HepG2 (cell line): ENCODE measurements around the gene HHIPL1. TPM values are rescaled to one million over a fixed set of nuclear protein-coding genes. Genes with fewer than 3 reads are reported as not detected.

Source experiments
- BORCS8-MEF2B ChIP-seq: sonication (generic); formaldehyde crosslinking; IDR thresholded peaks from 2 replicates; pipeline ENCODE4 v1.8.0; 2022; ENCODE audit warnings: mild to moderate bottlenecking, missing genetic modification reagents
- CREM ChIP-seq, 2 experiments: sonication (generic) in 1 of 2; formaldehyde crosslinking in 1 of 2; IDR thresholded peaks; 2 replicates each; pipeline versions ENCODE4 v1.4.0 to v1.6.1; 2016 to 2020; ENCODE audit warnings: antibody characterized with exemption in 1 of 2, mild to moderate bottlenecking in 1 of 2, missing genetic modification reagents in 1 of 2
- DMAP1 ChIP-seq: IDR thresholded peaks from 2 replicates; pipeline ENCODE4 v1.6.1; 2016
- GATAD2A ChIP-seq: IDR thresholded peaks from 2 replicates; pipeline ENCODE4 v1.6.1; 2016
- MIER2 ChIP-seq: IDR thresholded peaks from 2 replicates; pipeline ENCODE4 v1.6.1; 2016; ENCODE audit warnings: missing biosample characterization, missing genetic modification reagents
- NFYB ChIP-seq: sonication (generic); formaldehyde crosslinking; IDR thresholded peaks from 2 replicates; pipeline ENCODE4 v1.4.0; 2020; ENCODE audit warnings: missing genetic modification reagents
- POLR2G ChIP-seq: fragments of 200-400 bp; formaldehyde crosslinking; IDR thresholded peaks from 2 replicates; pipeline ENCODE4 v1.6.1; 2018; ENCODE audit warnings: mild to moderate bottlenecking, low read depth, low read length, moderate library complexity
- RXRA ChIP-seq: sonication (generic); formaldehyde crosslinking; IDR thresholded peaks from 2 replicates; pipeline ENCODE4 v1.5.1; 2020; ENCODE audit warnings: missing genetic modification reagents
- SMYD3 ChIP-seq: sonication (generic); formaldehyde crosslinking; IDR thresholded peaks from 2 replicates; pipeline ENCODE4 v1.8.1; 2023; ENCODE audit warnings: mild to moderate bottlenecking, missing genetic modification reagents
- ZFP90 ChIP-seq: sonication (generic); formaldehyde crosslinking; IDR thresholded peaks from 2 replicates; pipeline ENCODE4 v1.8.0; 2022; ENCODE audit warnings: missing genetic modification reagents, mild to moderate bottlenecking, inconsistent platforms, borderline replicate concordance
- ZNF10 ChIP-seq: sonication (generic); formaldehyde crosslinking; IDR thresholded peaks from 2 replicates; pipeline ENCODE4 v1.4.0; 2020; ENCODE audit warnings: mild to moderate bottlenecking, low read depth, missing genetic modification reagents, borderline replicate concordance
- ZNF350 ChIP-seq: sonication (generic); formaldehyde crosslinking; IDR thresholded peaks from 2 replicates; pipeline ENCODE4 v1.4.0; 2020; ENCODE audit warnings: mild to moderate bottlenecking, low read depth, missing genetic modification reagents, borderline replicate concordance
- ZNF563 ChIP-seq: sonication (generic); formaldehyde crosslinking; IDR thresholded peaks from 2 replicates; pipeline ENCODE4 v1.8.0; 2022; ENCODE audit warnings: mild to moderate bottlenecking, moderate library complexity, missing genetic modification reagents
- ZNF749 ChIP-seq: sonication (generic); formaldehyde crosslinking; IDR thresholded peaks from 2 replicates; pipeline ENCODE4 v1.8.0; 2022; ENCODE audit warnings: mild to moderate bottlenecking, missing genetic modification reagents, moderate library complexity, borderline replicate concordance
- ZNF839 ChIP-seq: sonication (generic); formaldehyde crosslinking; IDR thresholded peaks from 2 replicates; pipeline ENCODE4 v1.4.0; 2020; ENCODE audit warnings: missing genetic modification reagents, mild to moderate bottlenecking, borderline replicate concordance
- polyA plus RNA-seq, 8 experiments: library from polyadenylated mRNA; depleted of rRNA in 3 of 8; stranded (reverse) in 7 of 8; unstranded in 1 of 8; fragments of >200 nt; fragmentation: Illumina TruSeq in 4 of 8; extraction: Trizol in 4 of 8; gene quantifications; 2 replicates each; pipeline versions ENCODE4 v1.2.1 to v1.2.3, GENCODE V29; 2011 to 2016; ENCODE audit warnings: low read depth in 4 of 8, missing spikeins in 1 of 8, mixed read lengths in 1 of 8; ENCODE audit not compliant: insufficient read depth in 1 of 8
- total RNA-seq, 5 experiments: library from RNA; depleted of rRNA; stranded (reverse); fragments of >200 nt; fragmentation: Illumina TruSeq; extraction: Trizol; gene quantifications; 2 replicates each; pipeline ENCODE4 v1.2.3, GENCODE V29; 2016; ENCODE audit warnings: low read depth in 1 of 5
- TF ChIP-seq, protein P1 (sequence below): sonication (generic); formaldehyde crosslinking; IDR thresholded peaks from 2 replicates; pipeline ENCODE4 v1.4.0; 2020; ENCODE audit warnings: missing genetic modification reagents
- TF ChIP-seq, protein P2 (sequence below): sonication (generic); formaldehyde crosslinking; IDR thresholded peaks from 2 replicates; pipeline ENCODE4 v1.9.0; 2021; ENCODE audit warnings: missing genetic modification reagents, mild to moderate bottlenecking, borderline replicate concordance
- TF ChIP-seq, protein P3 (sequence below): sonication (generic); formaldehyde crosslinking; IDR thresholded peaks from 2 replicates; pipeline ENCODE4 v1.5.1; 2020; ENCODE audit warnings: missing genetic modification reagents, mild to moderate bottlenecking, borderline replicate concordance
- TF ChIP-seq, protein P4 (sequence below), 2 experiments: sonication (generic) in 1 of 2; formaldehyde crosslinking in 1 of 2; IDR thresholded peaks; 2 replicates each; pipeline versions ENCODE4 v1.4.0 to v1.6.1; 2018 to 2020; ENCODE audit warnings: missing genetic modification reagents in 2 of 2, borderline replicate concordance in 1 of 2, low read depth in 1 of 2, mild to moderate bottlenecking in 1 of 2, missing biosample characterization in 1 of 2
- TF ChIP-seq, protein P5 (sequence below): sonication (generic); formaldehyde crosslinking; IDR thresholded peaks from 2 replicates; pipeline ENCODE4 v1.5.0; 2020; ENCODE audit warnings: missing genetic modification reagents

HHIPL1 gene
- total and polyA plus RNA-seq, 2 of the 13 experiments (the other 11 are each of a cell fraction or from before 2014, with no cell fraction given): not detected

DNA sequence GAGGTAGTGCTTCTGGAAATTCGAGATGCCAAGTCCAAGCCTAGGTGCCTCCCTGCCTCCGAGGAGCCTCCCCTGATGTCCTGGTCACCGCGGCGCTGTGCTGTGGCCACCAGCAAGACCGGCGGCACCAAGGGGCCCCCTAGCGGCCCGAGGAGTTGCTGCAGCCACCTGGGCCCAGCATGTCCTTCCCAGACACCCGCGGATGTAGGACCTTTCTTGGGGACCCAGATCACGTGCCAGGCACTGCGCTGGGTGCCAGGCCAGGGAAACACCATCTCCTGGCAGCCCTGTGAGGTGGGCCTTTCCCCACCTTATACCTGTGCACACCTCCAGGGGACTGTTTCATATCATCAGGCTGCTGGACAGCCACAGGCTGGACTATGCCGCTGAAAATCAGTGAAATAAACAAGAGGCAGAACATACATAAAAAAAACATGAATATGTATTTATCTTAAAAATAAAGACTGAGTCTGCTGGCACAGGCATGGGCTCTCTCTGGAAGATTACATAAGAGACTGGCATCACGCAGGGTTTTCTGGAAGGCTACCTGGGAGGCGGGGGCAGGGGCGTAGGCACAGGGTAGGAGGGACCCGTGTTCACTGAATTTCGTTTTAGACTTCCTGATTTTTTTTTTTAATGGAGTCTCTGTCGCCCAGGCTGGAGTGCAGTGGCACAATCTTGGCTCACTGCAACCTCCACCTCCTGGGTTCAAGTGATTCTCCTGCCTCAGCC is 15.9 kb upstream of the HHIPL1 start (continued):
- TF ChIP-seq, protein P1, sequence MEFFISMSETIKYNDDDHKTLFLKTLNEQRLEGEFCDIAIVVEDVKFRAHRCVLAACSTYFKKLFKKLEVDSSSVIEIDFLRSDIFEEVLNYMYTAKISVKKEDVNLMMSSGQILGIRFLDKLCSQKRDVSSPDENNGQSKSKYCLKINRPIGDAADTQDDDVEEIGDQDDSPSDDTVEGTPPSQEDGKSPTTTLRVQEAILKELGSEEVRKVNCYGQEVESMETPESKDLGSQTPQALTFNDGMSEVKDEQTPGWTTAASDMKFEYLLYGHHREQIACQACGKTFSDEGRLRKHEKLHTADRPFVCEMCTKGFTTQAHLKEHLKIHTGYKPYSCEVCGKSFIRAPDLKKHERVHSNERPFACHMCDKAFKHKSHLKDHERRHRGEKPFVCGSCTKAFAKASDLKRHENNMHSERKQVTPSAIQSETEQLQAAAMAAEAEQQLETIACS (CRISPR knock-in tag): no peak
- TF ChIP-seq BORCS8-MEF2B (peak; percentile 57; the same call in 1 of the 2 replicates), ZFP90 (no peak), GATAD2A (CRISPR knock-in tag) (peak; percentile 14; the same call in 1 of the 2 replicates), MIER2 (CRISPR knock-in tag) (no peak), ZNF839 (CRISPR knock-in tag) (no peak), DMAP1 (CRISPR knock-in tag) (no peak), ZNF749 (no peak), POLR2G (no peak), CREM (IDR thresholded peaks at IDR 0.05) (no peak), CREM (CRISPR knock-in tag; IDR thresholded peaks at IDR 0.05) (no peak), SMYD3 (CRISPR knock-in tag) (no peak), ZNF563 (CRISPR knock-in tag) (0 out of 2 replicates have a peak, but pooled peaks have one; percentile 15), RXRA (CRISPR knock-in tag) (0 out of 2 replicates have a peak, but pooled peaks have one; percentile 35), NFYB (CRISPR knock-in tag) (no peak), ZNF350 (CRISPR knock-in tag) (peak; percentile 28; the same call in 1 of the 2 replicates), ZNF10 (CRISPR knock-in tag) (no peak)
- TF ChIP-seq, protein P2, sequence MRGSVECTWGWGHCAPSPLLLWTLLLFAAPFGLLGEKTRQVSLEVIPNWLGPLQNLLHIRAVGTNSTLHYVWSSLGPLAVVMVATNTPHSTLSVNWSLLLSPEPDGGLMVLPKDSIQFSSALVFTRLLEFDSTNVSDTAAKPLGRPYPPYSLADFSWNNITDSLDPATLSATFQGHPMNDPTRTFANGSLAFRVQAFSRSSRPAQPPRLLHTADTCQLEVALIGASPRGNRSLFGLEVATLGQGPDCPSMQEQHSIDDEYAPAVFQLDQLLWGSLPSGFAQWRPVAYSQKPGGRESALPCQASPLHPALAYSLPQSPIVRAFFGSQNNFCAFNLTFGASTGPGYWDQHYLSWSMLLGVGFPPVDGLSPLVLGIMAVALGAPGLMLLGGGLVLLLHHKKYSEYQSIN (CRISPR knock-in tag): no peak
- TF ChIP-seq, protein P3, sequence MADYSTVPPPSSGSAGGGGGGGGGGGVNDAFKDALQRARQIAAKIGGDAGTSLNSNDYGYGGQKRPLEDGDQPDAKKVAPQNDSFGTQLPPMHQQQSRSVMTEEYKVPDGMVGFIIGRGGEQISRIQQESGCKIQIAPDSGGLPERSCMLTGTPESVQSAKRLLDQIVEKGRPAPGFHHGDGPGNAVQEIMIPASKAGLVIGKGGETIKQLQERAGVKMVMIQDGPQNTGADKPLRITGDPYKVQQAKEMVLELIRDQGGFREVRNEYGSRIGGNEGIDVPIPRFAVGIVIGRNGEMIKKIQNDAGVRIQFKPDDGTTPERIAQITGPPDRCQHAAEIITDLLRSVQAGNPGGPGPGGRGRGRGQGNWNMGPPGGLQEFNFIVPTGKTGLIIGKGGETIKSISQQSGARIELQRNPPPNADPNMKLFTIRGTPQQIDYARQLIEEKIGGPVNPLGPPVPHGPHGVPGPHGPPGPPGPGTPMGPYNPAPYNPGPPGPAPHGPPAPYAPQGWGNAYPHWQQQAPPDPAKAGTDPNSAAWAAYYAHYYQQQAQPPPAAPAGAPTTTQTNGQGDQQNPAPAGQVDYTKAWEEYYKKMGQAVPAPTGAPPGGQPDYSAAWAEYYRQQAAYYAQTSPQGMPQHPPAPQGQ (CRISPR knock-in tag): no peak
- TF ChIP-seq, protein P4, sequence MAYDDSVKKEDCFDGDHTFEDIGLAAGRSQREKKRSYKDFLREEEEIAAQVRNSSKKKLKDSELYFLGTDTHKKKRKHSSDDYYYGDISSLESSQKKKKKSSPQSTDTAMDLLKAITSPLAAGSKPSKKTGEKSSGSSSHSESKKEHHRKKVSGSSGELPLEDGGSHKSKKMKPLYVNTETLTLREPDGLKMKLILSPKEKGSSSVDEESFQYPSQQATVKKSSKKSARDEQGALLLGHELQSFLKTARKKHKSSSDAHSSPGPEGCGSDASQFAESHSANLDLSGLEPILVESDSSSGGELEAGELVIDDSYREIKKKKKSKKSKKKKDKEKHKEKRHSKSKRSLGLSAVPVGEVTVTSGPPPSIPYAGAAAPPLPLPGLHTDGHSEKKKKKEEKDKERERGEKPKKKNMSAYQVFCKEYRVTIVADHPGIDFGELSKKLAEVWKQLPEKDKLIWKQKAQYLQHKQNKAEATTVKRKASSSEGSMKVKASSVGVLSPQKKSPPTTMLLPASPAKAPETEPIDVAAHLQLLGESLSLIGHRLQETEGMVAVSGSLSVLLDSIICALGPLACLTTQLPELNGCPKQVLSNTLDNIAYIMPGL (CRISPR knock-in tag; IDR thresholded peaks at IDR 0.05; ENCODE audit: borderline replicate concordance in 1 of 2, low read depth in 1 of 2): 0 out of 4 replicates have a peak, but pooled peaks of 1 of the 2 experiments have one; percentile 30
- TF ChIP-seq, protein P5, sequence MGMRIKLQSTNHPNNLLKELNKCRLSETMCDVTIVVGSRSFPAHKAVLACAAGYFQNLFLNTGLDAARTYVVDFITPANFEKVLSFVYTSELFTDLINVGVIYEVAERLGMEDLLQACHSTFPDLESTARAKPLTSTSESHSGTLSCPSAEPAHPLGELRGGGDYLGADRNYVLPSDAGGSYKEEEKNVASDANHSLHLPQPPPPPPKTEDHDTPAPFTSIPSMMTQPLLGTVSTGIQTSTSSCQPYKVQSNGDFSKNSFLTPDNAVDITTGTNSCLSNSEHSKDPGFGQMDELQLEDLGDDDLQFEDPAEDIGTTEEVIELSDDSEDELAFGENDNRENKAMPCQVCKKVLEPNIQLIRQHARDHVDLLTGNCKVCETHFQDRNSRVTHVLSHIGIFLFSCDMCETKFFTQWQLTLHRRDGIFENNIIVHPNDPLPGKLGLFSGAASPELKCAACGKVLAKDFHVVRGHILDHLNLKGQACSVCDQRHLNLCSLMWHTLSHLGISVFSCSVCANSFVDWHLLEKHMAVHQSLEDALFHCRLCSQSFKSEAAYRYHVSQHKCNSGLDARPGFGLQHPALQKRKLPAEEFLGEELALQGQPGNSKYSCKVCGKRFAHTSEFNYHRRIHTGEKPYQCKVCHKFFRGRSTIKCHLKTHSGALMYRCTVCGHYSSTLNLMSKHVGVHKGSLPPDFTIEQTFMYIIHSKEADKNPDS: no peak
